ENCODE results near the gene GALK2. TPM values are rescaled to one million over a fixed set of nuclear protein-coding genes. Genes with fewer than 3 reads are reported as not detected.

GALK2 gene
- total and polyA plus RNA-seq, 2 of the 8 experiments (the other 6 are each of a cell fraction or from before 2014, with no cell fraction given), result 8.7 to 16.1 TPM

GRCh38 chr15:49236869-49237268 is 66.8 kb downstream of the GALK2 start:
- Histone ChIP-seq H4K91ac (replicated peaks; ENCODE audit: insufficient read length, low read length) (no peak overlapping the region), H3K4me3 (ENCODE audit: extremely low read depth in 1 of 4, insufficient read depth in 2 of 4, low read depth in 3 of 4, low read length in 4 of 4) (no peak overlapping the region), H2BK15ac (ENCODE audit: low read length) (no peak overlapping the region), H2BK12ac (ENCODE audit: low read depth, low read length) (no peak overlapping the region), H2BK120ac (replicated peaks; ENCODE audit: low read depth, low read length) (no peak overlapping the region), H3K4ac (replicated peaks; ENCODE audit: insufficient read length, low read depth, low read length) (no peak overlapping the region), H3K9me3 (ENCODE audit: insufficient read depth in 2 of 2, low read depth in 1 of 2, low read length in 1 of 2) (peaks cover 0 to 6% of the 10 kb centered on the region in 2 experiments; a peak in 2 of 4 replicates), H3K23me2 (ENCODE audit: low read depth, low read length) (no peaks in the 10 kb centered on the region), H3K79me1 (ENCODE audit: low read depth, low read length) (no peaks in the 10 kb centered on the region), H3K4me1 (replicated peaks in 1 of 4; ENCODE audit: control insufficient read depth in 3 of 4, insufficient read depth in 4 of 4, low read length in 3 of 4) (0 out of 7 replicates have a peak, but pooled peaks cover 0 to 2% (median 0%) of the 10 kb centered on the region in 4 experiments), H2AFZ (ENCODE audit: low read length) (no peak overlapping the region), H4K8ac (ENCODE audit: extremely low read depth, insufficient read depth, low read length) (no peak overlapping the region), H3K56ac (replicated peaks; ENCODE audit: insufficient read length, low read depth, low read length) (no peak overlapping the region), H2BK20ac (ENCODE audit: low read length) (no peak overlapping the region), H3K4me2 (ENCODE audit: insufficient read depth in 1 of 2, low read depth in 2 of 2, low read length in 2 of 2) (no peak overlapping the region), H3K9ac (replicated peaks in 1 of 4; ENCODE audit: extremely low read depth in 1 of 4, low read depth in 3 of 4, low read length in 3 of 4) (no peak overlapping the region), H2BK5ac (ENCODE audit: low read depth, low read length) (no peak overlapping the region), H2AK5ac (ENCODE audit: low read depth, low read length) (no peak overlapping the region), H3K23ac (ENCODE audit: insufficient read length) (no peak overlapping the region), H4K5ac (ENCODE audit: insufficient read length, low read depth, low read length) (no peak overlapping the region), H3K18ac (ENCODE audit: extremely low read depth, low read length) (no peak overlapping the region), H4K20me1 (replicated peaks in 1 of 2; ENCODE audit: control insufficient read depth in 1 of 2, insufficient read depth in 2 of 2, low read length in 2 of 2) (no peaks in the 10 kb centered on the region), H3K36me3 (ENCODE audit: control insufficient read depth in 2 of 4, insufficient read depth in 4 of 4, low read length in 3 of 4) (no peaks in the 10 kb centered on the region; a peak in 1 of 8 replicates), H3K14ac (ENCODE audit: insufficient read length) (no peak overlapping the region), H3K27me3 (replicated peaks in 1 of 4; ENCODE audit: control insufficient read depth in 3 of 4, extremely low read depth in 1 of 4, insufficient read depth in 3 of 4, low read length in 3 of 4) (no peaks in the 10 kb centered on the region), H3K79me2 (ENCODE audit: control insufficient read depth in 1 of 2, insufficient read depth in 2 of 2, low read length in 2 of 2) (no peaks in the 10 kb centered on the region), H3K27ac (ENCODE audit: low read depth, low read length) (no peak overlapping the region)
- TF ChIP-seq, protein P1, sequence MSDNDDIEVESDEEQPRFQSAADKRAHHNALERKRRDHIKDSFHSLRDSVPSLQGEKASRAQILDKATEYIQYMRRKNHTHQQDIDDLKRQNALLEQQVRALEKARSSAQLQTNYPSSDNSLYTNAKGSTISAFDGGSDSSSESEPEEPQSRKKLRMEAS (IDR thresholded peaks at IDR 0.05), result no peak
- TF ChIP-seq TBP (IDR thresholded peaks at IDR 0.05; ENCODE audit: low read depth, low read length), result no peak
- TF ChIP-seq NRF1 (IDR thresholded peaks at IDR 0.05; ENCODE audit: low read depth, low read length), result no peak
- no peak for TF ChIP-seq GABPA (IDR thresholded peaks at IDR 0.05; ENCODE audit: borderline replicate concordance, insufficient read depth, low read length)
- no peak for TF ChIP-seq POU5F1 (IDR thresholded peaks at IDR 0.05; ENCODE audit: low read depth, low read length)
- no peak for TF ChIP-seq POLR2A (IDR thresholded peaks at IDR 0.05; ENCODE audit: control extremely low read depth in 1 of 2, low read depth in 2 of 2, low read length in 2 of 2)
- no peak for TF ChIP-seq TAF7 (optimal IDR thresholded peaks at IDR 0.05; ENCODE audit: borderline replicate concordance, low read depth, low read length)
- TF ChIP-seq ATF2 (IDR thresholded peaks at IDR 0.05; ENCODE audit: low read length), result no peak
- TF ChIP-seq RFX5 (IDR thresholded peaks at IDR 0.05; ENCODE audit: borderline replicate concordance, low read depth, low read length), result no peak
- FAIRE-seq, result no peak
- ChIA-PET POLR2A (ENCODE audit: partially characterized antibody) (interaction anchor here (0.7 kb wide), 2 partner anchors 96 to 194 kb away, joined by 3 to 4 read pairs; no protein-coding TSS in a partner anchor), CTCF (ENCODE audit: partially characterized antibody) (interaction anchor here (0.6 to 5.5 kb wide), 18 partner anchors 9 to 909 kb away, joined by 3 to 153 read pairs (median 7); partner anchors contain the start of gene FGF7)
- no peak for DNase-seq (ENCODE audit: low read depth in 1 of 2, low spot score in 2 of 2)

Data from H1 (cell line).